Keratinocyte (primary cell): ENCODE data around the gene TPM2.

Source experiments
- EZH2 ChIP-seq: IDR thresholded peaks from one replicate; pipeline ENCODE4 v1.6.1; 2012; ENCODE audit warnings: inconsistent platforms, mild to moderate bottlenecking, low read length, moderate library complexity
- TF ChIP-seq, protein P1 (sequence below), 3 experiments: IDR thresholded peaks in 1 of 3; conservative IDR thresholded peaks in 1 of 3; optimal IDR thresholded peaks in 1 of 3; 2 replicates in 2 of 3; 3 replicates in 1 of 3; pipeline versions ENCODE3 to v1.5.1; 2011; ENCODE audit warnings: low read length in 3 of 3, mild to moderate bottlenecking in 3 of 3, moderate library complexity in 2 of 3, control low read depth in 1 of 3, inconsistent platforms in 1 of 3; ENCODE audit not compliant: insufficient read depth in 2 of 3; ENCODE audit errors: extremely low read depth in 1 of 3

GRCh38 chr9:35729101-35729500 is 39.4 kb upstream of the TPM2 start:
- TF ChIP-seq, protein P1, sequence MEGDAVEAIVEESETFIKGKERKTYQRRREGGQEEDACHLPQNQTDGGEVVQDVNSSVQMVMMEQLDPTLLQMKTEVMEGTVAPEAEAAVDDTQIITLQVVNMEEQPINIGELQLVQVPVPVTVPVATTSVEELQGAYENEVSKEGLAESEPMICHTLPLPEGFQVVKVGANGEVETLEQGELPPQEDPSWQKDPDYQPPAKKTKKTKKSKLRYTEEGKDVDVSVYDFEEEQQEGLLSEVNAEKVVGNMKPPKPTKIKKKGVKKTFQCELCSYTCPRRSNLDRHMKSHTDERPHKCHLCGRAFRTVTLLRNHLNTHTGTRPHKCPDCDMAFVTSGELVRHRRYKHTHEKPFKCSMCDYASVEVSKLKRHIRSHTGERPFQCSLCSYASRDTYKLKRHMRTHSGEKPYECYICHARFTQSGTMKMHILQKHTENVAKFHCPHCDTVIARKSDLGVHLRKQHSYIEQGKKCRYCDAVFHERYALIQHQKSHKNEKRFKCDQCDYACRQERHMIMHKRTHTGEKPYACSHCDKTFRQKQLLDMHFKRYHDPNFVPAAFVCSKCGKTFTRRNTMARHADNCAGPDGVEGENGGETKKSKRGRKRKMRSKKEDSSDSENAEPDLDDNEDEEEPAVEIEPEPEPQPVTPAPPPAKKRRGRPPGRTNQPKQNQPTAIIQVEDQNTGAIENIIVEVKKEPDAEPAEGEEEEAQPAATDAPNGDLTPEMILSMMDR (optimal IDR thresholded peaks at IDR 0.05 in 1 of 3, IDR thresholded peaks at IDR 0.05 in 1 of 3, conservative IDR thresholded peaks at IDR 0.05 in 1 of 3; ENCODE audit: extremely low read depth in 1 of 3, insufficient read depth in 2 of 3, low read length in 3 of 3), result no peak
- no peak for TF ChIP-seq EZH2
